HG03457 (cell line): ENCODE measurements around the gene TAC4.

ENCODE experiments used
- ATAC-seq: cut with Tn5 transposase; IDR thresholded peaks from one replicate; pipeline ENCODE4 v1.9.1; 2021; ENCODE audit warnings: moderate number of reproducible peaks; ENCODE audit not compliant: unreplicated experiment

The TAC4 gene

GRCh38 chr17:49815761-49816281 is 32.0 kb downstream of the TAC4 start:
- ATAC-seq = no peak

DNA sequence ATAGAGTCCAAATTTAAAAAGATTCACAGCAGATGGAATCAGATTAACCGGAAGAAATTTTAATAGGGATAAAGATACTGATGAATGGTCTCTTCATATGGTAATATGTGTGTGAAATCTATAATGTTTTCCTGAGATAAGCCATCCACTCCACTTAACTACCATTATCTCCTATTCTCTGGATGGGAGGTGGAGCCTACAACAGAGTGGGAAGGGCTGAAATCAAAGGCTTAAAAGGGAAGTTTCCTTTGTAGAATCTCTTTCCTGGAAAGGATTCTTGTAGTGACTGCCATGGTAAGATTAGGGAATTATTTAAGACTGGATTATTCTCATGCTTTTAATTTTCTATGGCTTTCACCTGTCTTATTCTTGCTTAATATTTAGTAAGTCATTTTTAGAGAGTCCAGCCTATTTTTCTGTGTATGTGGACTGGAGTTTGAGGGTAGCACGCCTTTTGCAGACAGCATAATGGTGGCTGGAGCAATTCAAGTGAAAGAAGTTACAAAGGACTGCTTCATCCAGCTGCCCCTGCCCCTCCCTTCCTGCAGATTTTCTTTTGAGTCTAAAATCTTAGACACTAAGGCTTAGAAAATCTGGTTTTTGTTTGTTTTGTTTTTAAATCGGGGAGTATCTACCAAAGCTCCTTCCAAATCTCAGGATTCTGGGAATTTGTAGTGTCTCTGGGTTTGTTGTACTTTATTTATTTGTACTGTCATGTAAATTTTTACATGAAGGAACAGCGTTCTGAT is 32.9 kb downstream of the TAC4 start:
- no peak for ATAC-seq

DNA sequence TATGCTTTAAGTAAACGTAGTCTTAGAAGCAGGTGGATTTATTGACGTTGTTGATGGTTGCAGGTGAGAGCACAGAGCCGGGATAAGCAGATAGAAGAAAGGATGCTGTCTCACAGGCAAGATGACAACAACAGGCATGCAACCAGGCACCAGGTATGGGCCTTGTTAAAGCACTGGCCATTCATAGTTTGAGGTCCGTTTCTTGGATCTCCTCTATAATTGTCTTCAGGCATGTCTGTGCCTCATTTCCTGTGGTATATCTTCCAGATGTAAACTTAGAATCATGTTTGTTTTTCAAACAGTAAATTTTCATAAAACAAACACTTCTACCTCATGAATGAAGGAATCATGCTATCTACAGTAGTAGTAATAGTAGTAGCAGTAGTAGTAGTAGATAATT is 38.8 kb downstream of the TAC4 start:
- no peak for ATAC-seq

GRCh38 chr17:49798738-49799137 is 49.1 kb downstream of the TAC4 start:
- ATAC-seq = no peak

DNA sequence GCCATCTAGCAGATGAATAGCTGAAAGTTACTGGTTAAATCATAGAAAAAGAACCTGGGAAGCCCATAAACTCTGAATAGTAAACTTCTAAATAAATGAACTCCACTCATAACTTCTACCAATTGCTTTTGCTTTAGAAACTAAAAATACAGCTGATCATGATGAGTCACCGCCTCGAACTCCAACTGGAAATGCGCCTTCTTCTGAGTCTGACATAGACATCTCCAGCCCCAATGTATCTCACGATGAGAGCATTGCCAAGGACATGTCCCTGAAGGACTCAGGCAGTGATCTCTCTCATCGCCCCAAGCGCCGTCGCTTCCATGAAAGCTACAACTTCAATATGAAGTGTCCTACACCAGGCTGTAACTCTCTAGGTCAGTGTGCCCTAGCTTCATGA is 49.7 kb downstream of the TAC4 start:
- ATAC-seq = no peak

GRCh38 chr17:49795372-49795771 is 52.5 kb downstream of the TAC4 start:
- no peak for ATAC-seq

DNA sequence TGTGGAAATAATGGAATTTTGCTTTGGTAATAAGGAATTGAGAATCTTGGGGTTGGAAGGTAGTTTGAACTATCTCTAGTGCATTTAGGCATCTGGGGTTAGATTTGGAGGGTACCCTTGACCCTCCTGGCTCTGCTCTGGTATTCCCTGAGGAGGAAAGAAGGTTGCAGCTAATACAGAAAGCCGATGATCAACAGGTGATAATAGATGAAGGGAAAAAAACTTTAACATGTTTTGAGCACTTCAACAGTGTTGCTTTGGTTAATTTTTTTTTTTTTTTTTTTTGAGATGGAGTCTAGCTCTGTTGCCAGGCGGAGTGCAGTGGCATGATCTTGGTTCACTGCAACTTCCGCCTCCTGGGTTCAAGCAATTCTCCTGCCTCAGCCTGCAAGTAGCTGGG is 54.6 kb downstream of the TAC4 start:
- ATAC-seq = no peak

DNA sequence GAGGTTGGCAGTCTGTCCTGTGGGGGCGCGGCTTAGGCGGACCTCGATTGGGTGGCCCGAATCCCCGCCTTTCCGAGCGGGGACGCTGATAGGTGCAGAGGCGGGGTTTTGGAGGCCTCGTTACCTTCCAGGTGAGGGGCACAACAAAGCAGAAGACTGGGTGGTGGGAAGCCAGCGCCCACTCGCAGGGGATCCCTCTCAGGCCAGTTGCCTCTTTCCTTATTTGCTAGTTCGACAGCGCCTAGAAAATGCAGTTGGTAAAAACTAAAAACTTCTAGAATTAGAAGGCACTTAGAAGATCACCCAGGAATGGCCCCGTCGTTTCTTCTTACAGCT is 58.7 kb downstream of the TAC4 start:
- ATAC-seq = no peak

- peak; percentile 80 for ATAC-seq
These were observed 59.2 kb downstream of the TAC4 start, which contains the start of gene KAT7 for GRCh38 chr17:49788478-49789242. TSS of gene KAT7 (plus strand) at chr17:49788681. CDS start at chr17:49788835, 154 bp downstream.
